IMR-90 (cell line): Measurements from ENCODE around the gene EGFR. TPM values are rescaled to one million over a fixed set of nuclear protein-coding genes. Genes with fewer than 3 reads are reported as not detected.
A peak's percentile ranks its signal among the peaks of the same experiment; 100 is the strongest.
"Not testable (repeated sequence)": the region's sequence is repeated elsewhere in the genome, so short reads cannot be mapped to it uniquely, and the experiment has no call there.

Experiments used
- ATAC-seq: fragments of 200-7000 bp; cut with Tn5 transposase; 2 replicates; pipeline ENCODE4 v1.9.1; 2020; ENCODE audit warnings: low read depth, mild to moderate bottlenecking, moderate library complexity
- BruUV-seq: library from RNA; stranded (reverse); fragments of 400-500 nt; replicated peaks from 2 replicates; lab custom pipeline; 2021; lab: Mats Ljungman, UMichigan
- CTCF ChIA-PET: fragments of 300-600 bp; formaldehyde crosslinking; extraction: SDS; loops from one replicate; lab custom pipeline; 2021; ENCODE audit warnings: antibody characterized with exemption; lab: Yijun Ruan, JAX
- POLR2A ChIA-PET: fragments of 300-600 bp; sonication (Branson Sonifier 250); formaldehyde crosslinking; loops from one replicate; lab custom pipeline; 2022; ENCODE audit warnings: antibody characterized with exemption; ENCODE audit not compliant: unreplicated experiment; lab: Charles Lee
- DNase-seq: peaks from one replicate; pipeline ENCODE4 v3.0.0; 2013
- H2AFZ ChIP-seq: replicated peaks from 2 replicates; pipeline ENCODE3; 2013; ENCODE audit warnings: low read length, mild to moderate bottlenecking; ENCODE audit not compliant: poor library complexity
- H2AK5ac ChIP-seq: 2 replicates; pipeline ENCODE4 v1.6.1; 2013; ENCODE audit warnings: low read depth, low read length, inconsistent platforms
- H2AK9ac ChIP-seq: replicated peaks from 2 replicates; pipeline ENCODE3; 2013; ENCODE audit warnings: mild to moderate bottlenecking, low read depth, low read length, moderate library complexity; ENCODE audit not compliant: poor library complexity
- H2BK120ac ChIP-seq: 2 replicates; pipeline ENCODE4 v1.6.1; 2013; ENCODE audit warnings: low read depth, low read length, inconsistent platforms
- H2BK15ac ChIP-seq: 3 replicates; pipeline ENCODE4 v1.6.1; 2013; ENCODE audit warnings: low read depth, low read length, inconsistent platforms
- H2BK20ac ChIP-seq: 2 replicates; pipeline ENCODE4 v1.6.1; 2013; ENCODE audit warnings: low read depth, mild to moderate bottlenecking, inconsistent platforms, low read length, moderate library complexity
- H2BK5ac ChIP-seq: 2 replicates; pipeline ENCODE4 v1.6.1; 2013; ENCODE audit warnings: mild to moderate bottlenecking, low read depth, low read length, inconsistent platforms; ENCODE audit not compliant: poor library complexity, severe bottlenecking
- H3K14ac ChIP-seq: replicated peaks from 2 replicates; pipeline ENCODE4 v1.6.1; 2013; ENCODE audit warnings: low read depth, low read length, inconsistent platforms
- H3K18ac ChIP-seq: 2 replicates; pipeline ENCODE4 v1.6.1; 2013; ENCODE audit warnings: low read depth, low read length, control low read depth
- H3K23ac ChIP-seq: 2 replicates; pipeline ENCODE4 v1.6.1; 2013; ENCODE audit warnings: low read depth, low read length, inconsistent platforms
- H3K27ac ChIP-seq: 2 replicates; pipeline ENCODE4 v1.5.1; 2013; ENCODE audit warnings: mild to moderate bottlenecking, control low read depth, low read length; ENCODE audit not compliant: insufficient read depth
- H3K27me3 ChIP-seq: 2 replicates; pipeline ENCODE4 v1.6.1; 2013; ENCODE audit warnings: low read length; ENCODE audit not compliant: control insufficient read depth, insufficient read depth
- H3K36me3 ChIP-seq: 2 replicates; pipeline ENCODE4 v1.6.1; 2013; ENCODE audit warnings: low read length, mixed read lengths; ENCODE audit not compliant: control insufficient read depth, insufficient read depth
- H3K4ac ChIP-seq: 2 replicates; pipeline ENCODE4 v1.6.1; 2013; ENCODE audit warnings: low read depth, low read length, inconsistent platforms
- H3K4me1 ChIP-seq: 2 replicates; pipeline ENCODE4 v1.6.1; 2013; ENCODE audit warnings: low read length, mixed read lengths; ENCODE audit not compliant: control insufficient read depth, insufficient read depth
- H3K4me2 ChIP-seq: 2 replicates; pipeline ENCODE4 v1.6.1; 2013; ENCODE audit warnings: low read depth, mild to moderate bottlenecking, control low read depth, low read length, moderate library complexity
- H3K4me3 ChIP-seq: 2 replicates; pipeline ENCODE4 v1.5.1; 2013; ENCODE audit warnings: low read depth, mild to moderate bottlenecking, control low read depth, low read length, moderate library complexity; ENCODE audit not compliant: insufficient read depth
- H3K56ac ChIP-seq: 2 replicates; pipeline ENCODE4 v1.6.1; 2013; ENCODE audit warnings: low read length, inconsistent platforms; ENCODE audit not compliant: insufficient read depth; ENCODE audit errors: extremely low read depth
- H3K79me1 ChIP-seq, 2 experiments: 2 replicates each; pipeline ENCODE4 v1.6.1; 2013; ENCODE audit warnings: low read length in 2 of 2, inconsistent platforms in 1 of 2, low read depth in 1 of 2
- H3K9ac ChIP-seq: 2 replicates; pipeline ENCODE4 v1.6.1; 2013; ENCODE audit warnings: low read depth, low read length, control low read depth
- H3K9me1 ChIP-seq: 2 replicates; pipeline ENCODE4 v1.6.1; 2013; ENCODE audit warnings: low read length, inconsistent platforms; ENCODE audit not compliant: insufficient read depth
- H3K9me3 ChIP-seq: 2 replicates; pipeline ENCODE4 v1.6.1; 2013; ENCODE audit warnings: low read length; ENCODE audit not compliant: control insufficient read depth, insufficient read depth
- H4K20me1 ChIP-seq: 2 replicates; pipeline ENCODE4 v1.6.1; 2013; ENCODE audit warnings: low read length, inconsistent platforms; ENCODE audit not compliant: insufficient read depth
- H4K5ac ChIP-seq: 2 replicates; pipeline ENCODE4 v1.6.1; 2013; ENCODE audit warnings: mild to moderate bottlenecking, low read depth, low read length, control low read depth
- H4K8ac ChIP-seq, 2 experiments: 2 replicates each; pipeline ENCODE4 v1.6.1; 2013; ENCODE audit warnings: low read depth in 2 of 2, low read length in 2 of 2, control low read depth in 1 of 2, inconsistent platforms in 1 of 2
- H4K91ac ChIP-seq: 2 replicates; pipeline ENCODE4 v1.6.1; 2013; ENCODE audit warnings: low read depth, low read length, inconsistent platforms; ENCODE audit not compliant: insufficient read depth
- WGBS, 2 experiments: methylation state at CpG; one replicate each; pipeline versions ENCODE4 v1.1.5 to v1.1.7; 2013; ENCODE audit warnings: missing lambda C conversion rate in 2 of 2; ENCODE audit not compliant: insufficient read length in 1 of 2; ENCODE audit errors: extremely low coverage in 2 of 2; 5-methylcytosine and 5-hydroxymethylcytosine counted together
- dilution Hi-C: fragments of 300-500 bp; cut with HindIII; formaldehyde crosslinking; loops from one replicate; pipeline ENCODE4 v1.14.3; 2018; ENCODE audit warnings: low sequenced_read_pairs; ENCODE audit not compliant: unreplicated experiment
- in situ Hi-C: fragments of 300-500 bp; cut with MboI; formaldehyde crosslinking; loops from 3 replicates; pipeline ENCODE4 v1.14.3; 2019; ENCODE audit warnings: low sequenced_read_pairs, inconsistent platforms, mixed read lengths
- intact Hi-C: fragments of 100-400 bp; cut with micrococcal nuclease; formaldehyde crosslinking; loops from 2 replicates; pipeline ENCODE4 v1.10.0; 2022
- polyA plus RNA-seq, 3 experiments: library from polyadenylated mRNA; depleted of rRNA; stranded (reverse); fragments of >200 nt; gene quantifications; 2 replicates each; pipeline ENCODE4 v1.2.3, GENCODE V29; 2012; ENCODE audit warnings: low replicate concordance in 1 of 3
- total RNA-seq: library from RNA; depleted of rRNA; stranded (reverse); fragments of >200 nt; gene quantifications from 2 replicates; pipeline ENCODE4 v1.2.3, GENCODE V29; 2012

EGFR gene
- total and polyA plus RNA-seq, 2 of the 4 experiments (the other 2 are of a cell fraction), result 36.9 to 60.4 TPM

GRCh38 chr7:55167296-55167695, 148.5 kb downstream of the EGFR start:
- BruUV-seq, H2BK15ac ChIP-seq, CTCF ChIA-PET, H2BK120ac ChIP-seq, H3K27me3 ChIP-seq, H3K9ac ChIP-seq, intact Hi-C loops, H3K9me3 ChIP-seq, H4K5ac ChIP-seq, DNase-seq, H2AK9ac ChIP-seq, POLR2A ChIA-PET, H2AFZ ChIP-seq, H3K18ac ChIP-seq, H3K4ac ChIP-seq, H2BK20ac ChIP-seq, H3K14ac ChIP-seq, H4K8ac ChIP-seq, H3K56ac ChIP-seq, H3K23ac ChIP-seq, dilution Hi-C loops, H3K27ac ChIP-seq, H3K4me3 ChIP-seq, ATAC-seq, H3K4me2 ChIP-seq, H4K91ac ChIP-seq, H3K4me1 ChIP-seq: not testable (repeated sequence)
- 97% methylated on average over 2 of the region's 4 CpGs; no CpG with 5 or more reads in 1 of the 2 experiments for WGBS, 2 experiments
- H2BK5ac ChIP-seq, result peak overlapping the region; percentile 47
- peaks cover 13% of the 10 kb centered on the region for H3K9me1 ChIP-seq
- H3K79me1 ChIP-seq, result peaks cover 33 to 70% of the 10 kb centered on the region in 2 experiments
- H3K36me3 ChIP-seq, result peaks cover 61% of the 10 kb centered on the region
- in situ Hi-C loops, result loop anchor here (25.0 kb wide), 1 partner anchor 380 kb away; no protein-coding TSS in a partner anchor
- peaks cover 14% of the 10 kb centered on the region for H4K20me1 ChIP-seq
- H2AK5ac ChIP-seq, result peak overlapping the region; percentile 82; the same call in 1 of the 2 replicates
